HG03558 (cell line): ENCODE measurements around the gene TNRC6B.
"Not testable (repeated sequence)": the region's sequence is repeated elsewhere in the genome, so short reads cannot be mapped to it uniquely, and the experiment has no call there.

ENCODE experiments used
- ATAC-seq: cut with Tn5 transposase; IDR thresholded peaks from one replicate; pipeline ENCODE4 v1.9.1; 2021; ENCODE audit warnings: moderate number of reproducible peaks; ENCODE audit not compliant: unreplicated experiment; ENCODE audit errors: extremely low read depth

Gene TNRC6B

GRCh38 chr22:40346185-40347118 lies 168.7 kb downstream of the TNRC6B start, which contains the start of gene ADSL:
ADSL (plus strand) TSS chr22:40346500; CDS start chr22:40346559, 59 bp downstream.
- ATAC-seq: no peak

- no peak for ATAC-seq
Measured at GRCh38 chr22:40347300-40347699, 169.6 kb downstream of the TNRC6B start.

DNA sequence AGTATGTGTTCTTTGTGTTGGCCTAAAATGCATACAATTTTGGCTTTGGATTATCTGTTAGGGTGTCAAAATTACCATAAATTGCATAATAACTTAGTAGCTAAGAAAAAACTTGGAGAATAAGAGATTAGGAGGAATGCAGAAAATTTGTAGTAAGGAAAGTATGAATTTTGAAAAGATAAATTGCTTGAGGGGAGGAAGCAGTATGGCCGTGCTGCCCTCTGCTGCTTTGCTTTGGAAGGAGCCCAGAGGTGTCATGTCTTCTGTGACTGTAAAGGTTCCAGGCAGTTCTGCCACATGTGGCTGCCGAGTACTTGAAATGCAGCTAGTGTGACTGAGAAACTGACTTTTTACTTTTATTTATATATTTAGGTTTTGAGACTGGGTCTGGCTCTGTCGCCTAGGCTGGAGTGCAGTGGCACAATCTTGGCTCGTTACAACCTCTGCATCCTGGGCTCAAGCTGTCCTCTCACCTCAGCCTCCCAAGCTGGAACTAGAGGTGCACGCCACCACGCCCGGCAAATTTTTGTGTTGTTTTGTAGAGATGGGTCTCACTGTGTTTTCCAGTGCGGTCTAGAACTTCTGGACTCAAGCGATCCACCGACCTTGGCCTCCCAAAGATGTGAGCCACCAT lies 170.4 kb downstream of the TNRC6B start:
- ATAC-seq: no peak

GRCh38 chr22:40352763-40353162 lies 175.0 kb downstream of the TNRC6B start:
- ATAC-seq: no peak

- ATAC-seq: no peak
Measured at GRCh38 chr22:40361100-40361499, 183.4 kb downstream of the TNRC6B start.

- ATAC-seq: no peak
Measured at GRCh38 chr22:40363059-40363458, 185.3 kb downstream of the TNRC6B start.

- no peak for ATAC-seq
Measured at GRCh38 chr22:40364431-40364830, 186.7 kb downstream of the TNRC6B start.

DNA sequence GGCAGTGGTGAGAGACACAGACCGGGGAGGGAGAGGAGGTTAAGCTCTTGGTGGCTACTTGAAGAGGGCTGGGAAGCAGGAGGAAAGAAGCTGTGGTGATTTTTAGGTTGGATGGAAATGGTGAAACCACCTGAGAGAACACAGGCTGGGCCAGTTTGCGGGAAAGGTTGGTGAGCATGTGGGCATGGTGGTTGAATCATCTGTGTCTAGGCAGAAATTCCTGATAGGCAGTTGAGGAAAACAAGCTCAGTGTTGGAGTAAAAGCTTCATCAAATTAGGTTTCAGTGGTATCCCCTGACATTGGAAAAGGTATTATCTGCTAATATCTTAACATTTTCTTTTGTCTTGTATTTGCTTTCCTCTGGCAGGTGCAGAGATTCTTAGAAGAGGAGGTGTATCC lies 188.3 kb downstream of the TNRC6B start:
- no peak for ATAC-seq

DNA sequence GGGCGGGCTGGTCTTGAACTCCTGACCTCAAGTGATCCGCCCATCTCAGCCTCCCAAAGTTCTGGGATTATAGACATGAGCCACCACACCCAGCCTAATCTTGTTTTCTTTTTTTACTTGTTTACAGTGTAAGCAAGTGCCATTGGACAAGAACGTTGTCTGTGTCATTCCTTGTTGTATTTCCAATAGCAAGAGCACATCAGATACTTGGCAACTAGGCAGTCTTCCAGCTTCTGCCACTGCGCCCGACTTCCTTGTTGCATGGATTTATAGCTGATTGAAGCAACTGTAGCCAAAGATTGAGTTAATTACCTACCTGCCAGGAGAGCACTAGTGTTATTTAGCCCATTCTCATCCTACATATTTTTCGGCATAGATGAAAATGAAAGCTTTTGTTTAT lies 189.6 kb downstream of the TNRC6B start:
- ATAC-seq: no peak

GRCh38 chr22:40368016-40368415 lies 190.3 kb downstream of the TNRC6B start:
- ATAC-seq: no peak

DNA sequence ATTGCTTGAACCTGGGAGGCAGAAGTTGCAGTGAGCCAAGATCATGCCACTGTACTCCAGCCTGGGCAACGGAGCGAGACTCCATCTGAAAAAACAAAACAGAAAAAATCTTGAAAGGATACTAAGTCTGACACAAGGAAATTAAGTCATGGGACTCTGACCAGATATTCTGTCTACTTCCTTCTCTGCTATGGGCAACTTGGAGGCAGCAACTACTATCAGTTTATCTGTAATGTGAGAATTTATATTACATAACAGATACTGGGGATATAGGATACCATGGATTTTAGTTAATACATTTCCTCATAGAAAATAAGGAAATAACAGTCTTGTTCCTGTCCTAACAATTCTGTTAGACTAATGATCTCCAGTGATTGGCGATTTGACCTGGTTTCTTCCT lies 191.1 kb downstream of the TNRC6B start:
- no peak for ATAC-seq

DNA sequence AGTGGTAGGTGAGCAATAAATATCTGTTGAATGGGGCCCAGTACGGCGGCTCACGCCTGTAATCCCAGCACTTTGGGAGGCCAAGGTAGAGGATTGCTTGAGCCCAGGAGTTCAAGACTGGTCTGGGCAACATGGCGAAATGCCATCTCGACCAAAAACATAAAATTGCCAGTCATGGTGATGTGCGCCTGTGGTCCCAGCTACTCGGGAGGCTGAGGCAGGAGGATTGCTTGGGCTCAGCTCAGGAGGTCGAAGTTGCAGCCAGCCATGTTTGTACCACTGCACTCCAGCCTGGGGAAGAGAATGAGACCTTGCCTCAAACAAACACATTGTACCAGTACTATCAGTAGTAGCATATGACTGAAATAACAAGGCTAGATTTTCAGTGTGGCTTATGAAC lies 196.8 kb downstream of the TNRC6B start:
- no peak for ATAC-seq

DNA sequence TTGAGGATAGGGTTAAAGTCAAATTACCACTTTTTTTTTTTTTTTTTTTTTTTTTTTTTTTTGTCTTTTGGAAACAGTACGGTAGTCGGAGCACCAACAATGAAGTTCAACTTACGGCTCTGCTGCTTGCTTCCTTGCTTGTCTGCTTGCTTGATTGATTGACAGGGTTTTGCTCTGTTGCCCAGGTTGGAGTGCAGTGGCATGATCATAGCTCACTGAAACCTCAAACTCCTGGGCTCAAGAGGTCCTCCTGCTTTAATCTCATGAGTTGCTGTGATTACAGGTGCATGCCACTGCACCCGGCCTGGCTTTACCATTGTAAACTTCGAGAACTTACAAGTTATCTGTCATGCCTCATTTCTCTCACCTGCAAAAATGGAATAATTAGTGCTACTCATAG lies 198.4 kb downstream of the TNRC6B start:
- ATAC-seq: no peak

DNA sequence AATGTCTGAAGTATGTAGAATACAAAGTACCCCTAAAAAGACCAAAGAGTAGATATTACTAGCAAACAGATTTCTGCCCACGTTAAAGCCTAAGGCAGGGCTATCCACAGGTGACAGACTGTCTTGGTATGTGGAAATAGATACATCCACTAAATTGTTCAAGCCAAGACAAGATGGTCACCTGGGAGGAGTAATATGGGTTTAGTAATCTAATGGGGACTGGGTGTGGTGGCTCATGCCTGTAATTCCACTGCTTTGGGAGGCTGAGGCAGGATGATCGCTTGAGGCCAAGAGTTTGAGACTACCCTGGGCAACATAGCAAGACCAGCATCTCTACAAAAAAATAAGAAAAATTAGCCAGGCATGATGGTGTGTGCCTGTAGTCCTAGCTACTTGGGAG lies 200.2 kb downstream of the TNRC6B start:
- ATAC-seq: no peak

DNA sequence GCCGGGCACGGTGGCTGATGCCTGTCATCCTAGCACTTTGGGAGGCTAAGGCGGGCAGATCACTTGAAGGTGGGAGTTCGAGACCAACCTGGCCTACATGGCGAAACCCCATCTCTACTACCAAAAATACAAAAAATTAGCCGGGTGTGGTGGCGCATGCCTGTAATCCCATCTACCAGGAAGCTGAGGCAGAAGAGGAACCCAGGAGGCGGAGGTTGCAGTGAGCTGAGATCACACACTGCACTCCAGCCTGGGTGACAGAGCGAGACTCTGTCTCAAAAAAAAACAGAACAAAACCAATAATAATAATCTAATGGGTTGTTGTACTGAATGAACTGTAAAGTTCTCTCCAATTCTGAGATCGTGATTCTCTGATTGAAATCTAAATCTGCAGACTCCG lies 200.7 kb downstream of the TNRC6B start:
- not testable (repeated sequence) for ATAC-seq

- ATAC-seq: no peak
Measured at GRCh38 chr22:40381461-40381860, 203.7 kb downstream of the TNRC6B start.

DNA sequence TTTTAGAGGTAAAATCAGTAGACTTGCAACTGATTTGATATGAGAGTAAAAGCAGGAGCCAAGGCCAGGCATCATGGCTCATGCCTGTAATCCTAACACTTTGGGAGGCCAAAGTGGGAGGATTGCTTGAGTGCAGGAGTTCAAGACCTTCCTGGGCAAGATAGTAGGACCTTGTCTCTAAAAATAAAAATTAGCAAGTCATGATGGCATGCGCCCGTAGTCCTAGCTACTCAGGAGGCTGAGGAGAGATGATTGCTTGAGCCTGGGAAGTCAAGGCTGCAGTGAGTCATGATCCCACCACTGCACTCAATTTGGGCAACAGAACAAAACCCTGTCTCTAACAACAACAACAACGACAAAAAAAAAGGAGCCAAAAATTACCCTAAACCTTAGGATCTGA lies 206.2 kb downstream of the TNRC6B start:
- no peak for ATAC-seq

DNA sequence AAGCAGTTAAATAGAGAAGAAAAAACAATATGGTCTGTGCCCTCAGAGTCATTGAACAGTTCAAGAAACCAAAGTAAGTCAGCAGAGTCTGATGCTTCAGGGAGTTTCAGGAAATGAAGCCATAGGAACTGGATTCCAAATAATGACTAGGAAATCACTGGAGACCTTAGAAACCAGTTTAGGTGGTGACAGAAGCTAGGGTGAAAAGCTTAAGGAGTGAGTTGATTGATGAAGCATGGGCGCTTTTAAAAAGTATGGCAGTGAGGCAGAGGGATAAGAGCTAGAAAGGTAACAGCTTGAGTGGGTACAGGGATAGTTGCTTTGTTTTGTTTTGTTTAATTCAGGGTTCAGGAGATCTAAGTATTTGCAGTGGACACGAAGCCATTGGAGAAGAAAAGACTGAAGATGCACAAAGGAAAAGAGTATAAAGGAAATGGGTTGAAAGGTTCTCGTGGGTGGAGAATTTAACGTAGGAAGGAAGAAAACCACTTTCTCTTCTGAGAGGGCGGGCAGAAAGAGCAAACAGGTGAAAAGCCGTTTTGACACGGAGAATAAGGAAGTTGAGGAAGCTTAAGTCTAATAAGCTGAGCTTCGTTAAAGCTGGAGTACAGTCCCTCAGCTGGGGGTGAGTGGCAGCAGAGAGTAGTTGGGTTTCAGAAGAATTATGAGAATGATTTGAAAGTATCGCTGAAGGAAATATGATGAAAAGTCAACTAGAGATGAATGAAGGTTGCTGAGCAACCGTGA lies 207.5 kb downstream of the TNRC6B start:
- no peak for ATAC-seq
